Glutamatergic neuron (in vitro differentiated cells): Measurements from ENCODE around the gene ARIH2. TPM values are rescaled to one million over a fixed set of nuclear protein-coding genes. Genes with fewer than 3 reads are reported as not detected.

Experiments used
- DNase-seq: peaks from one replicate; pipeline ENCODE4 v3.0.0; 2022
- H3K27ac Mint-ChIP-seq: one replicate; pipeline ENCODE4 v1.8.0; 2020; ENCODE audit warnings: mild to moderate bottlenecking, mixed read lengths, inconsistent platforms; ENCODE audit not compliant: unreplicated experiment
- H3K27me3 Mint-ChIP-seq: one replicate; pipeline ENCODE4 v1.8.0; 2020; ENCODE audit warnings: mild to moderate bottlenecking, moderate library complexity, mixed read lengths, inconsistent platforms; ENCODE audit not compliant: unreplicated experiment
- H3K36me3 Mint-ChIP-seq: one replicate; pipeline ENCODE4 v1.8.0; 2020; ENCODE audit warnings: mild to moderate bottlenecking, mixed read lengths, inconsistent platforms; ENCODE audit not compliant: unreplicated experiment
- H3K4me1 Mint-ChIP-seq: one replicate; pipeline ENCODE4 v1.8.0; 2020; ENCODE audit warnings: mild to moderate bottlenecking, low read depth, mixed read lengths, inconsistent platforms; ENCODE audit not compliant: unreplicated experiment
- H3K4me3 Mint-ChIP-seq: one replicate; pipeline ENCODE4 v1.8.0; 2020; ENCODE audit warnings: mild to moderate bottlenecking, mixed read lengths, inconsistent platforms; ENCODE audit not compliant: unreplicated experiment
- H3K9me3 Mint-ChIP-seq: one replicate; pipeline ENCODE4 v1.8.0; 2020; ENCODE audit warnings: mild to moderate bottlenecking, moderate library complexity, mixed read lengths, inconsistent platforms; ENCODE audit not compliant: unreplicated experiment
- CTCF ChIP-seq: fragments of 200-600 bp; sonication (generic); IDR thresholded peaks from one replicate; pipeline ENCODE4 v1.5.0; 2021; ENCODE audit not compliant: partially characterized antibody, unreplicated experiment
- total RNA-seq: library from RNA; stranded (reverse); fragmentation: NEBNext Ultra II Directional; extraction: Animal tissue kit (Norgen Biotek cat#: 25700); gene quantifications from one replicate; pipeline ENCODE4 v1.2.1, GENCODE V29; 2021; ENCODE audit not compliant: unreplicated experiment

Gene ARIH2
- total RNA-seq, 1 donor from 2014 or later, result 74.6 TPM

- no peak for DNase-seq
- TF ChIP-seq CTCF, result no peak
- Mint-ChIP-seq H3K9me3 (no peaks in the 10 kb centered on the region), H3K4me1 (peaks cover 2% of the 10 kb centered on the region), H3K27me3 (no peaks in the 10 kb centered on the region), H3K4me3 (no peak overlapping the region), H3K27ac (no peak overlapping the region), H3K36me3 (no peaks in the 10 kb centered on the region)
Measured at GRCh38 chr3:48928679-48929078, 10.0 kb downstream of the ARIH2 start.

DNA sequence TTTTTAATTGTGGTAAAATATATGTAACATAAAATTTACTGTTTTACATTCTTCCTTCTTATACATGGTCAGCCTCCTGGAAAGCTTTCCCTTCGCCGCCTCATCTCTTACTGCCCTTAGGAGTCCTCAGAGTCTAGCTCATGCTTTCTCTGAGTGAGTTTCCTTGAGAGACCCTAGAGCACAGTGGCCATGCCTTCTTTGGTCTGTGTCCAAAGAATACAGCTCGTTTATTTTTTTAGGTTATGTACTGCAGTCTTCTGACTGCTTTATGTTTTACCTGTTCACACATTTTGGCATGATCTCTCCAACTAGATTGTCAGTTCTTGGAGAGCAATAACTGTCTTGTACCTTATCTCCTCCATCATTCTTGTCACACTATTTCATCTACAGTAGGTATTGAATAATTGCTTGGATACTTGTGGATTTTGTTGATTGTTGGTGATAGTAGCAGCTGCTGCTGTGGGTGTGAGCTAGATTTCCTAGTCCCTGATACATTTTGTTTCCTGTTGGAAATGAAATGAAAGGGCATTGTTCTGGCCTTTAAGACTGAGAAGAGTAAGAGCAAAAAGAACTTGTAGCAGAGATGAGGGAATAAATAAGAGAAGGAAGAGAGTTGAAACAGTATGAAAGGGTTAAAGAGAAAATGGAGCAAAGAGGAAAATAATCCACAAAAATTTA is 10.9 kb downstream of the ARIH2 start:
- no peak overlapping the region for H3K4me3 Mint-ChIP-seq

DNA sequence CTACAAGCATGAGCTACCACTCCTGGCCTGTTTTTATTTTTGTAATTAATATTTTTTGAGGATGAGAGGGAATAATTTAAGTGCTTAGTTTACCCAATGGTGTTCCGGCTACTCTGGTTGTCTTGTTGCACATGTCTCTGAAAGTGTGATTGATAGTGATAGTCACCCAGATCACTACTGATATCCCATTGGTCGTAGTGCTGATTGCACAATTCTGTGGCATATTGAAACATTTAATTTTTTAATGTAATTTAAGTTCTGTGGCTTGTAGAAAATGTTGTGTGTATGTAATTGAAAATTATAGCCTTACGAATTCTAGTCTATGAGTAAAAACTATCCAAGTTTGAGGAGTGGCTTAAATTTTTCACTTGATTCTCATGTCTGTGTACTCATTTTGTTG is 11.9 kb downstream of the ARIH2 start:
- no peak overlapping the region for H3K27ac Mint-ChIP-seq
- DNase-seq, result no peak
- no peaks in the 10 kb centered on the region for H3K9me3 Mint-ChIP-seq
- H3K27me3 Mint-ChIP-seq, result no peaks in the 10 kb centered on the region
- H3K36me3 Mint-ChIP-seq, result no peaks in the 10 kb centered on the region
- no peak overlapping the region for H3K4me3 Mint-ChIP-seq
- no peak for TF ChIP-seq CTCF
- peaks cover 2% of the 10 kb centered on the region for H3K4me1 Mint-ChIP-seq

More for the DNA sequence above, 10.9 kb downstream of the ARIH2 start:
- Mint-ChIP-seq H3K27ac (no peak overlapping the region), H3K36me3 (no peaks in the 10 kb centered on the region), H3K4me1 (peaks cover 2% of the 10 kb centered on the region), H3K9me3 (no peaks in the 10 kb centered on the region), H3K27me3 (no peaks in the 10 kb centered on the region)
- no peak for TF ChIP-seq CTCF
- no peak for DNase-seq

DNA sequence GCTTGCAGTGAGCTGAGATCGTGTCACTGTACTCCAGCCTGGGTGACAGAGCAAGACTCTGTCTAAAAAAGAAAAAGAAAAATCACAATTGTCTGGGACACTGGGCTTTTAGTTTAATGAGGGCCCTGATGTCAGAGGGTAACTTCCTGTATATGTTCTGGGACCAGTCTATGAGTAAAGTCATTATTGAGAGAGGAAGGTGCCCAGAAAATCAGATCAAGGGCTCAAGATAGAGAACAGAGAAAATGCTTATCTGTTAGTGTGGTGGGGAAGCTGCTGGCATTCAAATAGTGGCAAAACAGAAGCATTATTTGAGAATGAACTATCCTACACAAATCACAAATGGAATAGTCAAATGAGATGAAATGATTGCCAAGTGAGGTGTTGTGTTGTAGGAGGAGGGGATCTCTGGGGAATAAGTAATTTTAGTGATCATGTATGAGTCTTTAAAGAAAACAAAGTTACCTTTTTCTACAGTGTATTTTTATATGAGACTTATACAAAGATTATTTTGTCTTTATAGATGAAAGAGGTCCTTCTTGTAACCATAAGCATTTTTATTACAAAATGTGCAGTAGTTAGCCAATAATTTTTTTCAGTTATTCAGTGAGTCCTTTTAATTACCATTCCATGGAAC is 13.4 kb downstream of the ARIH2 start:
- Mint-ChIP-seq H3K27me3 (no peaks in the 10 kb centered on the region), H3K27ac (no peak overlapping the region), H3K4me1 (peaks cover 2% of the 10 kb centered on the region), H3K9me3 (no peaks in the 10 kb centered on the region), H3K4me3 (no peak overlapping the region), H3K36me3 (no peaks in the 10 kb centered on the region)
- TF ChIP-seq CTCF, result no peak
- DNase-seq, result no peak

GRCh38 chr3:48934333-48934991 is 15.8 kb downstream of the ARIH2 start:
- Mint-ChIP-seq H3K4me3 (no peak overlapping the region), H3K9me3 (no peaks in the 10 kb centered on the region), H3K27me3 (no peaks in the 10 kb centered on the region), H3K27ac (no peak overlapping the region), H3K36me3 (no peaks in the 10 kb centered on the region), H3K4me1 (peaks cover 2% of the 10 kb centered on the region)
- DNase-seq, result no peak
- TF ChIP-seq CTCF, result no peak
